HCT116 (cell line): ENCODE data around the gene UNC79. TPM values are rescaled to one million over a fixed set of nuclear protein-coding genes. Genes with fewer than 3 reads are reported as not detected.

ENCODE experiments used
- ATAC-seq: fragments of 200-7000 bp; cut with Tn5 transposase; 2 replicates; pipeline ENCODE4 v1.9.1; 2020; ENCODE audit warnings: mild to moderate bottlenecking, moderate library complexity
- BruUV-seq: library from RNA; stranded (reverse); fragments of 400-500 nt; replicated peaks from 2 replicates; lab custom pipeline; 2021; lab: Mats Ljungman, UMichigan
- CTCF ChIA-PET: fragments of 300-600 bp; sonication (Branson Sonifier 250); formaldehyde crosslinking; loops from one replicate; lab custom pipeline; 2021; ENCODE audit warnings: antibody characterized with exemption; lab: Charles Lee
- POLR2A ChIA-PET: fragments of 300-600, 350-600 bp; sonication (Branson Sonifier 250); formaldehyde crosslinking; loops from one replicate; lab custom pipeline; 2021; ENCODE audit warnings: antibody characterized with exemption; lab: Charles Lee
- RAD21 ChIA-PET, 2 experiments: fragments of 300-600 bp; sonication (Branson Sonifier 250); formaldehyde crosslinking; loops; one replicate each; lab custom pipeline; 2023; ENCODE audit warnings: low total read pairs in 2 of 2; ENCODE audit not compliant: uncharacterized antibody in 2 of 2, unreplicated experiment in 2 of 2, low non-redundant PET in 1 of 2; lab: Charles Lee
- DNase-seq: peaks from one replicate; pipeline ENCODE4 v3.0.0-alpha.2; 2010; ENCODE audit warnings: low read depth, low spot score
- H2AFZ ChIP-seq: fragments of 200-600 bp; shearing (Covaris generic), sonication (generic); 2 replicates; pipeline ENCODE4 v1.6.1; 2017; ENCODE audit warnings: low read depth, mixed run types, mixed read lengths, antibody characterized with exemption, low read length; ENCODE audit not compliant: poor library complexity, severe bottlenecking
- H3K27ac ChIP-seq: 2 replicates; pipeline ENCODE4 v1.5.1; 2012; ENCODE audit warnings: low read depth, low read length
- H3K27me3 ChIP-seq: fragments of 200-600 bp; sonication (generic); 2 replicates; pipeline ENCODE4 v1.6.1; 2016; ENCODE audit warnings: mixed run types, low read length, mixed read lengths; ENCODE audit not compliant: insufficient read depth
- H3K36me3 ChIP-seq, 2 experiments: fragments of 200-500 bp in 1 of 2; fragments of 200-600 bp in 1 of 2; sonication (Bioruptor generic) in 1 of 2; sonication (generic) in 1 of 2; 2 replicates each; pipeline versions ENCODE4 v1.5.1 to v1.6.1; 2014 to 2016; ENCODE audit warnings: low read length in 2 of 2, inconsistent platforms in 1 of 2, mixed read lengths in 1 of 2, mixed run types in 1 of 2; ENCODE audit not compliant: insufficient read depth in 2 of 2, control insufficient read depth in 1 of 2
- H3K4me1 ChIP-seq, 2 experiments: fragments of 200-600 bp in 1 of 2; sonication (generic) in 1 of 2; 2 replicates each; pipeline versions ENCODE4 v1.5.1 to v1.6.1; 2012 to 2017; ENCODE audit warnings: low read length in 2 of 2, inconsistent platforms in 1 of 2, mild to moderate bottlenecking in 1 of 2, mixed read lengths in 1 of 2, mixed run types in 1 of 2, moderate library complexity in 1 of 2; ENCODE audit not compliant: insufficient read depth in 2 of 2, control insufficient read depth in 1 of 2
- H3K4me2 ChIP-seq: fragments of 200-600 bp; sonication (generic); 2 replicates; pipeline ENCODE4 v1.6.1; 2017; ENCODE audit warnings: mixed run types, low read length, mixed read lengths
- H3K4me3 ChIP-seq, 2 experiments: fragments of 200-600 bp in 1 of 2; sonication (generic) in 1 of 2; replicated peaks in 1 of 2; 2 replicates each; pipeline ENCODE4 v1.5.1; 2011 to 2016; ENCODE audit warnings: low read length in 2 of 2, control low read depth in 1 of 2, low read depth in 1 of 2, mild to moderate bottlenecking in 1 of 2, mixed read lengths in 1 of 2, mixed run types in 1 of 2
- H3K79me2 ChIP-seq: fragments of 200-600 bp; sonication (generic); 2 replicates; pipeline ENCODE4 v1.6.1; 2017; ENCODE audit warnings: mild to moderate bottlenecking, mixed run types, low read length, moderate library complexity, mixed read lengths; ENCODE audit not compliant: insufficient read depth
- H3K9ac ChIP-seq: fragments of 200-600 bp; sonication (generic); 2 replicates; pipeline ENCODE4 v1.6.1; 2016; ENCODE audit warnings: low read length, mixed read lengths
- H3K9me2 ChIP-seq: fragments of 200-600 bp; sonication (generic), shearing (Covaris generic); 2 replicates; pipeline ENCODE4 v1.6.1; 2017; ENCODE audit warnings: mixed run types, mild to moderate bottlenecking, moderate library complexity; ENCODE audit not compliant: insufficient read depth
- H3K9me3 ChIP-seq, 2 experiments: fragments of 200-500 bp in 1 of 2; fragments of 200-600 bp in 1 of 2; sonication (Bioruptor generic) in 1 of 2; sonication (generic) in 1 of 2; 2 replicates each; pipeline ENCODE4 v1.6.1; 2014 to 2017; ENCODE audit warnings: low read length in 2 of 2, mixed read lengths in 2 of 2, inconsistent platforms in 1 of 2, low read depth in 1 of 2, mild to moderate bottlenecking in 1 of 2, mixed run types in 1 of 2, moderate library complexity in 1 of 2; ENCODE audit not compliant: control insufficient read depth in 1 of 2, insufficient read depth in 1 of 2
- H4K20me1 ChIP-seq: fragments of 200-600 bp; sonication (generic), shearing (Covaris generic); 2 replicates; pipeline ENCODE4 v1.6.1; 2017; ENCODE audit warnings: mixed run types, mild to moderate bottlenecking, moderate library complexity; ENCODE audit not compliant: insufficient read depth
- ATF3 ChIP-seq: IDR thresholded peaks from 2 replicates; pipeline ENCODE4 v1.6.1; 2012
- CTCF ChIP-seq, 3 experiments: fragments of 200-600 bp in 1 of 3; sonication (generic) in 1 of 3; IDR thresholded peaks in 2 of 3; conservative IDR thresholded peaks in 1 of 3; 2 replicates each; pipeline ENCODE4 v1.5.1; 2012 to 2017; ENCODE audit warnings: low read depth in 2 of 3, low read length in 2 of 3, antibody characterized with exemption in 1 of 3, borderline replicate concordance in 1 of 3, control low read depth in 1 of 3, mild to moderate bottlenecking in 1 of 3, mixed read lengths in 1 of 3, mixed run types in 1 of 3, moderate library complexity in 1 of 3; ENCODE audit not compliant: insufficient read depth in 1 of 3
- EGR1 ChIP-seq: IDR thresholded peaks from 2 replicates; pipeline ENCODE4 v1.6.1; 2012; ENCODE audit warnings: low read depth
- ELF1 ChIP-seq: IDR thresholded peaks from 2 replicates; pipeline ENCODE4 v1.6.1; 2012; ENCODE audit warnings: low read depth, borderline replicate concordance
- EZH2 ChIP-seq: fragments of 200-600 bp; sonication (generic); IDR thresholded peaks from 2 replicates; pipeline ENCODE4 v1.6.1; 2017; ENCODE audit warnings: antibody characterized with exemption, mixed run types
- EZH2phosphoT487 ChIP-seq: fragments of 200-600 bp; IDR thresholded peaks from 2 replicates; pipeline ENCODE4 v1.6.1; 2018; ENCODE audit warnings: antibody characterized with exemption, borderline replicate concordance
- FOSL1 ChIP-seq: IDR thresholded peaks from 2 replicates; pipeline ENCODE4 v1.6.1; 2012; ENCODE audit warnings: low read depth
- JUND ChIP-seq: IDR thresholded peaks from 2 replicates; pipeline ENCODE4 v1.6.1; 2012
- MAX ChIP-seq: IDR thresholded peaks from 2 replicates; pipeline ENCODE4 v1.6.1; 2012
- POLR2A ChIP-seq: IDR thresholded peaks from 2 replicates; pipeline ENCODE4 v1.7.0; 2011; ENCODE audit warnings: borderline replicate concordance; ENCODE audit not compliant: insufficient read depth, insufficient read length; ENCODE audit errors: extremely low read depth
- POLR2AphosphoS5 ChIP-seq: IDR thresholded peaks from 2 replicates; pipeline ENCODE4 v1.6.1; 2011; ENCODE audit warnings: mild to moderate bottlenecking, low read depth, low read length, moderate library complexity
- RAD21 ChIP-seq: IDR thresholded peaks from 2 replicates; pipeline ENCODE4 v1.6.1; 2012; ENCODE audit warnings: low read depth, mild to moderate bottlenecking
- SRF ChIP-seq: IDR thresholded peaks from 2 replicates; pipeline ENCODE4 v1.6.1; 2012; ENCODE audit warnings: low read depth
- TCF7L2 ChIP-seq: IDR thresholded peaks from 2 replicates; pipeline ENCODE4 v1.7.0; 2011; ENCODE audit warnings: borderline replicate concordance, inconsistent platforms; ENCODE audit not compliant: insufficient read depth, insufficient read length; ENCODE audit errors: extremely low read depth
- YY1 ChIP-seq: IDR thresholded peaks from 2 replicates; pipeline ENCODE4 v1.6.1; 2011; ENCODE audit warnings: low read length, low read depth, moderate library complexity, mild to moderate bottlenecking; ENCODE audit not compliant: insufficient replicate concordance; ENCODE audit errors: extremely low read depth
- ZFX ChIP-seq: fragments of 450-650 bp; IDR thresholded peaks from 2 replicates; pipeline ENCODE4 v1.6.1; 2017
- ZNF274 ChIP-seq: fragments of 200-500 bp; sonication (Bioruptor generic); IDR thresholded peaks from 2 replicates; pipeline ENCODE4 v1.6.1; 2014; ENCODE audit warnings: mild to moderate bottlenecking, low read depth, low read length, inconsistent platforms
- intact Hi-C: fragments of 100-400 bp; cut with micrococcal nuclease; formaldehyde crosslinking; loops from 2 replicates; pipeline ENCODE4 v1.10.0; 2022
- total RNA-seq: library from RNA; stranded (reverse); gene quantifications from one replicate; pipeline ENCODE4 v1.2.1, GENCODE V29; 2021; ENCODE audit not compliant: unreplicated experiment
- TF ChIP-seq, protein P1 (sequence below): IDR thresholded peaks from 2 replicates; pipeline ENCODE4 v1.6.1; 2012; ENCODE audit warnings: low read depth
- TF ChIP-seq, protein P2 (sequence below): IDR thresholded peaks from 2 replicates; pipeline ENCODE4 v1.6.1; 2011; ENCODE audit warnings: mild to moderate bottlenecking, low read length, moderate library complexity; ENCODE audit not compliant: insufficient replicate concordance; ENCODE audit errors: extremely low read depth

UNC79 gene
- total RNA-seq, 1 experiment from 2014 or later, result 0.10 TPM

DNA sequence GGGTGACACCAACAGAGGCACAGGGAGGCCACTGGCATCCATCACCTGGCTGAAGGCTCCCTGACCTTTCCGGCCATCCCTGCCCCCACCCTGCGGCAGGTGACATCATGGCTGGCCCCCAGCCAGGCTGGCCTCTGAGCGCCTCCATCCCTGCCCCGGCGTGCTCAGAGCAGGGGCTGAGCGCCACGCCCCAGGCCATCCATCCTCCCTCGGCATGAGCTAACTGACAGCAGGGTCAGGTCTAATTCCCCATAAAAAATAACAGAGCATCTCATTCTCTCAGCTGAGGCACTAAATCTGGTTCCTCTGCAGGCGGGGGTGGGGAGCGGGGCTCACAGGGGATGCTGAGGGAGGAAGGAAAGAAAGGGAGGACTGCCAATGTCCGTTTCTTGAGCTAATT lies 306.9 kb downstream of the UNC79 start:
- ChIA-PET POLR2A (no interaction called here), CTCF (no interaction called here), RAD21 (no interaction called here)
- no peak overlapping the region for H2AFZ ChIP-seq
- no peak overlapping the region for H3K4me3 ChIP-seq
- peaks cover 0 to 20% of the 10 kb centered on the region in 2 experiments; a peak in 1 of 4 replicates for H3K4me1 ChIP-seq
- no peak overlapping the region for H3K4me2 ChIP-seq
- TF ChIP-seq ATF3 (no peak), ELF1 (no peak), ZNF274 (no peak), TCF7L2 (no peak), CTCF (IDR thresholded peaks at IDR 0.05 in 2 of 3, conservative IDR thresholded peaks at IDR 0.05 in 1 of 3; ENCODE audit: borderline replicate concordance in 1 of 3, insufficient read depth in 1 of 3, low read depth in 2 of 3, low read length in 2 of 3) (no peak), RAD21 (no peak), MAX (no peak), POLR2A (no peak), SRF (no peak), ZFX (no peak), FOSL1 (no peak), POLR2AphosphoS5 (no peak), JUND (no peak), EGR1 (no peak), YY1 (no peak), EZH2phosphoT487 (no peak), EZH2 (no peak)
- TF ChIP-seq, protein P1, sequence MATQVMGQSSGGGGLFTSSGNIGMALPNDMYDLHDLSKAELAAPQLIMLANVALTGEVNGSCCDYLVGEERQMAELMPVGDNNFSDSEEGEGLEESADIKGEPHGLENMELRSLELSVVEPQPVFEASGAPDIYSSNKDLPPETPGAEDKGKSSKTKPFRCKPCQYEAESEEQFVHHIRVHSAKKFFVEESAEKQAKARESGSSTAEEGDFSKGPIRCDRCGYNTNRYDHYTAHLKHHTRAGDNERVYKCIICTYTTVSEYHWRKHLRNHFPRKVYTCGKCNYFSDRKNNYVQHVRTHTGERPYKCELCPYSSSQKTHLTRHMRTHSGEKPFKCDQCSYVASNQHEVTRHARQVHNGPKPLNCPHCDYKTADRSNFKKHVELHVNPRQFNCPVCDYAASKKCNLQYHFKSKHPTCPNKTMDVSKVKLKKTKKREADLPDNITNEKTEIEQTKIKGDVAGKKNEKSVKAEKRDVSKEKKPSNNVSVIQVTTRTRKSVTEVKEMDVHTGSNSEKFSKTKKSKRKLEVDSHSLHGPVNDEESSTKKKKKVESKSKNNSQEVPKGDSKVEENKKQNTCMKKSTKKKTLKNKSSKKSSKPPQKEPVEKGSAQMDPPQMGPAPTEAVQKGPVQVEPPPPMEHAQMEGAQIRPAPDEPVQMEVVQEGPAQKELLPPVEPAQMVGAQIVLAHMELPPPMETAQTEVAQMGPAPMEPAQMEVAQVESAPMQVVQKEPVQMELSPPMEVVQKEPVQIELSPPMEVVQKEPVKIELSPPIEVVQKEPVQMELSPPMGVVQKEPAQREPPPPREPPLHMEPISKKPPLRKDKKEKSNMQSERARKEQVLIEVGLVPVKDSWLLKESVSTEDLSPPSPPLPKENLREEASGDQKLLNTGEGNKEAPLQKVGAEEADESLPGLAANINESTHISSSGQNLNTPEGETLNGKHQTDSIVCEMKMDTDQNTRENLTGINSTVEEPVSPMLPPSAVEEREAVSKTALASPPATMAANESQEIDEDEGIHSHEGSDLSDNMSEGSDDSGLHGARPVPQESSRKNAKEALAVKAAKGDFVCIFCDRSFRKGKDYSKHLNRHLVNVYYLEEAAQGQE, result no peak
- TF ChIP-seq, protein P2, sequence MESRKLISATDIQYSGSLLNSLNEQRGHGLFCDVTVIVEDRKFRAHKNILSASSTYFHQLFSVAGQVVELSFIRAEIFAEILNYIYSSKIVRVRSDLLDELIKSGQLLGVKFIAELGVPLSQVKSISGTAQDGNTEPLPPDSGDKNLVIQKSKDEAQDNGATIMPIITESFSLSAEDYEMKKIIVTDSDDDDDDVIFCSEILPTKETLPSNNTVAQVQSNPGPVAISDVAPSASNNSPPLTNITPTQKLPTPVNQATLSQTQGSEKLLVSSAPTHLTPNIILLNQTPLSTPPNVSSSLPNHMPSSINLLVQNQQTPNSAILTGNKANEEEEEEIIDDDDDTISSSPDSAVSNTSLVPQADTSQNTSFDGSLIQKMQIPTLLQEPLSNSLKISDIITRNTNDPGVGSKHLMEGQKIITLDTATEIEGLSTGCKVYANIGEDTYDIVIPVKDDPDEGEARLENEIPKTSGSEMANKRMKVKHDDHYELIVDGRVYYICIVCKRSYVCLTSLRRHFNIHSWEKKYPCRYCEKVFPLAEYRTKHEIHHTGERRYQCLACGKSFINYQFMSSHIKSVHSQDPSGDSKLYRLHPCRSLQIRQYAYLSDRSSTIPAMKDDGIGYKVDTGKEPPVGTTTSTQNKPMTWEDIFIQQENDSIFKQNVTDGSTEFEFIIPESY, result no peak
- H3K27ac ChIP-seq, result no peak overlapping the region
- no peaks in the 10 kb centered on the region for H3K36me3 ChIP-seq
- H4K20me1 ChIP-seq, result no peaks in the 10 kb centered on the region
- no peaks in the 10 kb centered on the region for H3K79me2 ChIP-seq
- intact Hi-C loops, result no loop called here
- H3K9me2 ChIP-seq, result no peaks in the 10 kb centered on the region
- ATAC-seq (no peak), DNase-seq (no peak)
- H3K27me3 ChIP-seq, result no peaks in the 10 kb centered on the region
- BruUV-seq, result no TSS peak
- no peak overlapping the region for H3K9ac ChIP-seq
- H3K9me3 ChIP-seq, result no peaks in the 10 kb centered on the region
